ENCODE results near the gene GRID1. TPM values are rescaled to one million over a fixed set of nuclear protein-coding genes. Genes with fewer than 3 reads are reported as not detected.
A peak's percentile ranks its signal among the peaks of the same experiment; 100 is the strongest.

GRID1 gene
- polyA plus RNA-seq, 1 of the 3 experiments (the other 2 are of a cell fraction) = 0.13 TPM

GRCh38 chr10:86288695-86289576 lies 77.7 kb downstream of the GRID1 start:
- TF ChIP-seq CTCF (IDR thresholded peaks at IDR 0.05) = no peak
- no peak for TF ChIP-seq RCOR1 (IDR thresholded peaks at IDR 0.05; ENCODE audit: low read length)
- TF ChIP-seq SMC3 (IDR thresholded peaks at IDR 0.05; ENCODE audit: low read depth, low read length) = no peak
- TF ChIP-seq RFX5 (IDR thresholded peaks at IDR 0.05; ENCODE audit: low read length) = no peak
- no peak for TF ChIP-seq USF1 (IDR thresholded peaks at IDR 0.05; ENCODE audit: borderline replicate concordance, low read depth)
- no peak for TF ChIP-seq SIN3A (IDR thresholded peaks at IDR 0.05; ENCODE audit: borderline replicate concordance, low read depth, low read length)
- TF ChIP-seq GABPA (IDR thresholded peaks at IDR 0.05; ENCODE audit: low read depth) = no peak
- TF ChIP-seq EP300 (IDR thresholded peaks at IDR 0.05; ENCODE audit: borderline replicate concordance in 1 of 2, low read depth in 1 of 2, low read length in 1 of 2) = no peak
- TF ChIP-seq MAX (IDR thresholded peaks at IDR 0.05; ENCODE audit: low read depth) = no peak
- no peak for TF ChIP-seq YY1 (IDR thresholded peaks at IDR 0.05; ENCODE audit: low read depth)
- no peak for TF ChIP-seq NFIC (IDR thresholded peaks at IDR 0.05; ENCODE audit: borderline replicate concordance)
- no peak for TF ChIP-seq RXRA (IDR thresholded peaks at IDR 0.05; ENCODE audit: borderline replicate concordance, low read depth)
- no peak for TF ChIP-seq RAD21 (IDR thresholded peaks at IDR 0.05; ENCODE audit: low read length)
- TF ChIP-seq EZH2phosphoT487 (IDR thresholded peaks at IDR 0.05; ENCODE audit: borderline replicate concordance, low read depth) = no peak
- TF ChIP-seq FOXJ3 (CRISPR knock-in tag; IDR thresholded peaks at IDR 0.05) = no peak
- TF ChIP-seq FOXM1 (IDR thresholded peaks at IDR 0.05; ENCODE audit: low read depth) = no peak
- H3K27ac ChIP-seq (ENCODE audit: low read depth in 2 of 2, low read length in 1 of 2) = no peak overlapping the region
- ChIA-PET CTCF (interaction anchor here (0.7 kb wide), 1 partner anchor 35 kb away, joined by 3 read pairs; no protein-coding TSS in a partner anchor), POLR2A (no interaction called here)
- no peaks in the 10 kb centered on the region for H3F3A ChIP-seq (replicated peaks; ENCODE audit: insufficient read depth)
- no peak overlapping the region for H3K9ac ChIP-seq
- H3K36me3 ChIP-seq (replicated peaks in 1 of 2; ENCODE audit: control insufficient read depth in 1 of 2, insufficient read depth in 2 of 2, low read length in 1 of 2) = no peaks in the 10 kb centered on the region
- H3K4me1 ChIP-seq (ENCODE audit: control insufficient read depth in 1 of 2, insufficient read depth in 2 of 2, low read depth in 1 of 2, low read length in 1 of 2) = peaks cover 0 to 41% of the 10 kb centered on the region in 2 experiments; a peak in 1 of 4 replicates
- DNase-seq = peak; percentile 0
- no peaks in the 10 kb centered on the region for H3K79me2 ChIP-seq (ENCODE audit: insufficient read depth)
- no peak overlapping the region for H2AFZ ChIP-seq (ENCODE audit: low read depth)
- no peak overlapping the region for H3K4me3 ChIP-seq (ENCODE audit: low read depth in 2 of 2, low read length in 1 of 2)
- 26% methylated on average over 3 of the region's 10 CpGs for WGBS (ENCODE audit: low lambda C conversion rate)
- no peaks in the 10 kb centered on the region for H3K9me3 ChIP-seq
- H4K20me1 ChIP-seq (ENCODE audit: insufficient read depth) = no peaks in the 10 kb centered on the region
- H3K27me3 ChIP-seq (ENCODE audit: insufficient read depth) = no peaks in the 10 kb centered on the region
- no peak overlapping the region for H3K4me2 ChIP-seq
- H3K9me2 ChIP-seq = no peaks in the 10 kb centered on the region
